Neural cell (in vitro differentiated cells): ENCODE measurements around the gene CALML4. TPM values are rescaled to one million over a fixed set of nuclear protein-coding genes. Genes with fewer than 3 reads are reported as not detected.

Source experiments
- H2AFZ ChIP-seq: fragments of 200-600, 300-800 bp; sonication (generic), shearing (Covaris generic); 2 replicates; pipeline ENCODE4 v1.6.0; 2014; ENCODE audit warnings: low read depth, mild to moderate bottlenecking, antibody characterized with exemption, low read length, moderate library complexity
- H3F3A ChIP-seq: fragments of 200-600 bp; shearing (Covaris generic); 2 replicates; pipeline ENCODE4 v1.6.1; 2016; ENCODE audit warnings: mild to moderate bottlenecking, moderate library complexity, mixed read lengths, antibody characterized with exemption, low read length; ENCODE audit not compliant: insufficient read depth, poor library complexity, severe bottlenecking
- H3K27ac ChIP-seq: fragments of 200-600, 300-800 bp; sonication (generic), shearing (Covaris generic); 2 replicates; pipeline ENCODE4 v1.5.1; 2014; ENCODE audit warnings: mild to moderate bottlenecking, low read length, moderate library complexity
- H3K27me3 ChIP-seq: fragments of 300-800, 200-600 bp; sonication (generic), shearing (Covaris generic); 2 replicates; pipeline ENCODE4 v1.6.0; 2014; ENCODE audit warnings: mild to moderate bottlenecking, low read depth, low read length, moderate library complexity; ENCODE audit not compliant: insufficient read depth
- H3K36me3 ChIP-seq: fragments of 300-800, 200-600 bp; sonication (generic), shearing (Covaris generic); 2 replicates; pipeline ENCODE4 v1.5.1; 2014; ENCODE audit warnings: mild to moderate bottlenecking, antibody characterized with exemption, low read length, moderate library complexity; ENCODE audit not compliant: insufficient read depth
- H3K4me2 ChIP-seq: fragments of 300-800, 200-600 bp; sonication (generic), shearing (Covaris generic); 2 replicates; pipeline ENCODE4 v1.6.0; 2014; ENCODE audit warnings: mild to moderate bottlenecking, low read length
- H3K4me3 ChIP-seq: fragments of 300-800, 200-600 bp; sonication (generic), shearing (Covaris generic); 2 replicates; pipeline ENCODE4 v1.5.1; 2014; ENCODE audit warnings: mild to moderate bottlenecking, low read length, moderate library complexity
- H3K79me2 ChIP-seq: fragments of 200-600 bp; shearing (Covaris generic); replicated peaks from 2 replicates; pipeline ENCODE4 v1.6.0; 2014; ENCODE audit warnings: mild to moderate bottlenecking, low read length, moderate library complexity; ENCODE audit not compliant: insufficient read depth
- H3K9ac ChIP-seq: fragments of 300-800, 200-600 bp; sonication (generic), shearing (Covaris generic); 2 replicates; pipeline ENCODE4 v1.6.1; 2016; ENCODE audit warnings: mild to moderate bottlenecking, low read length, mixed read lengths
- H3K9me2 ChIP-seq: fragments of 200-600 bp; shearing (Covaris generic); 2 replicates; pipeline ENCODE4 v1.6.1; 2016; ENCODE audit warnings: mild to moderate bottlenecking, low read length, mixed read lengths; ENCODE audit not compliant: insufficient read depth
- H3K9me3 ChIP-seq: fragments of 200-600, 300-800 bp; sonication (generic), shearing (Covaris generic); 2 replicates; pipeline ENCODE4 v1.6.1; 2016; ENCODE audit warnings: mild to moderate bottlenecking, mixed run types, low read length, moderate library complexity, mixed read lengths
- H4K20me1 ChIP-seq: fragments of 200-600 bp; shearing (Covaris generic); 2 replicates; pipeline ENCODE4 v1.6.1; 2016; ENCODE audit warnings: mild to moderate bottlenecking, mixed run types; ENCODE audit not compliant: insufficient read depth
- CTCF ChIP-seq: fragments of 450-650 bp; IDR thresholded peaks from 2 replicates; pipeline ENCODE4 v1.5.1; 2014; ENCODE audit warnings: antibody characterized with exemption, mild to moderate bottlenecking, moderate library complexity; ENCODE audit not compliant: poor library complexity, severe bottlenecking
- EP300 ChIP-seq: fragments of 450-650 bp; conservative IDR thresholded peaks from 2 replicates; pipeline ENCODE4 v1.6.1; 2014; ENCODE audit warnings: antibody characterized with exemption, mild to moderate bottlenecking, moderate library complexity; ENCODE audit not compliant: poor library complexity, severe bottlenecking
- EZH2 ChIP-seq: fragments of 200-600, 300-800 bp; shearing (Covaris generic), sonication (generic); IDR thresholded peaks from 2 replicates; pipeline ENCODE4 v1.6.1; 2014; ENCODE audit warnings: antibody characterized with exemption, low read length, borderline replicate concordance, mild to moderate bottlenecking; ENCODE audit not compliant: insufficient read depth, poor library complexity, severe bottlenecking
- MXI1 ChIP-seq: fragments of 450-650 bp; conservative IDR thresholded peaks from 2 replicates; pipeline ENCODE4 v1.6.1; 2014; ENCODE audit warnings: antibody characterized with exemption, mild to moderate bottlenecking; ENCODE audit not compliant: poor library complexity, severe bottlenecking
- POLR2AphosphoS5 ChIP-seq: IDR thresholded peaks from 2 replicates; pipeline ENCODE4 v1.6.1; 2012
- RAD21 ChIP-seq: fragments of 450-650 bp; conservative IDR thresholded peaks from 2 replicates; pipeline ENCODE4 v1.6.1; 2014; ENCODE audit warnings: antibody characterized with exemption, mild to moderate bottlenecking, moderate library complexity
- REST ChIP-seq: IDR thresholded peaks from 2 replicates; pipeline ENCODE4 v1.6.1; 2012; ENCODE audit warnings: borderline replicate concordance
- SMC3 ChIP-seq: fragments of 450-650 bp; conservative IDR thresholded peaks from 2 replicates; pipeline ENCODE4 v1.6.1; 2014; ENCODE audit warnings: antibody characterized with exemption, mild to moderate bottlenecking, moderate library complexity; ENCODE audit not compliant: poor library complexity
- TAF1 ChIP-seq: IDR thresholded peaks from 2 replicates; pipeline ENCODE4 v1.6.1; 2012; ENCODE audit warnings: low read depth
- polyA plus RNA-seq: library from polyadenylated mRNA; depleted of rRNA; stranded (reverse); fragments of >200 nt; gene quantifications from 2 replicates; pipeline ENCODE4 v1.2.3, GENCODE V29; 2014

Gene CALML4
- polyA plus RNA-seq, 1 donor from 2014 or later: 0.43 TPM

- Histone ChIP-seq H3K9ac (no peak overlapping the region), H3K36me3 (peaks cover 15% of the 10 kb centered on the region), H3K4me3 (no peak overlapping the region), H2AFZ (no peak overlapping the region), H3F3A (no peaks in the 10 kb centered on the region), H3K27ac (no peak overlapping the region), H4K20me1 (no peaks in the 10 kb centered on the region), H3K9me2 (no peaks in the 10 kb centered on the region), H3K79me2 (no peaks in the 10 kb centered on the region), H3K4me2 (no peak overlapping the region), H3K9me3 (no peaks in the 10 kb centered on the region), H3K27me3 (no peaks in the 10 kb centered on the region)
- TF ChIP-seq SMC3 (no peak), CTCF (no peak), POLR2AphosphoS5 (no peak), TAF1 (no peak), EP300 (no peak), RAD21 (no peak), REST (no peak), MXI1 (no peak), EZH2 (no peak)
Observed at GRCh38 chr15:68163191-68163590, 41.9 kb downstream of the CALML4 start.

GRCh38 chr15:68158046-68158628 lies 47.0 kb downstream of the CALML4 start:
- H4K20me1 ChIP-seq: no peaks in the 10 kb centered on the region
- H3K27me3 ChIP-seq: no peaks in the 10 kb centered on the region
- no peak overlapping the region for H3K27ac ChIP-seq
- TF ChIP-seq SMC3 (no peak), MXI1 (no peak), POLR2AphosphoS5 (no peak), CTCF (no peak), TAF1 (no peak), RAD21 (no peak), EZH2 (no peak), REST (no peak), EP300 (no peak)
- H3K36me3 ChIP-seq: peaks cover 15% of the 10 kb centered on the region
- H3K4me3 ChIP-seq: no peak overlapping the region
- no peak overlapping the region for H3K9ac ChIP-seq
- H3K9me3 ChIP-seq: no peaks in the 10 kb centered on the region
- no peaks in the 10 kb centered on the region for H3K79me2 ChIP-seq
- H3K4me2 ChIP-seq: no peak overlapping the region
- H2AFZ ChIP-seq: no peak overlapping the region
- H3F3A ChIP-seq: no peaks in the 10 kb centered on the region
- H3K9me2 ChIP-seq: no peaks in the 10 kb centered on the region
